Liver (tissue), 9 donors: ENCODE measurements around the gene OR2A5. TPM values are rescaled to one million over a fixed set of nuclear protein-coding genes. Genes with fewer than 3 reads are reported as not detected.

Source experiments
- DNase-seq: peaks from one replicate; pipeline ENCODE4 v3.0.0-alpha.2; 2017; ENCODE audit warnings: low spot score
- H3K27ac ChIP-seq, 2 donors: one replicate each; pipeline ENCODE4 v1.7.0; 2013; ENCODE audit warnings: inconsistent platforms in 2 of 2, low read length in 2 of 2, control low read depth in 1 of 2, low read depth in 1 of 2, mild to moderate bottlenecking in 1 of 2
- H3K27me3 ChIP-seq, 4 donors: one replicate each; pipeline versions ENCODE4 v1.6.1 to v1.7.0; 2013; ENCODE audit warnings: low read length in 3 of 4, inconsistent platforms in 1 of 4, mild to moderate bottlenecking in 1 of 4, moderate library complexity in 1 of 4; ENCODE audit not compliant: control insufficient read depth in 4 of 4, insufficient read depth in 4 of 4
- H3K36me3 ChIP-seq, 4 donors: one replicate each; pipeline versions ENCODE4 v1.6.1 to v1.7.0; 2013; ENCODE audit warnings: low read length in 3 of 4, mild to moderate bottlenecking in 3 of 4, low read depth in 1 of 4, moderate library complexity in 1 of 4; ENCODE audit not compliant: control insufficient read depth in 4 of 4, insufficient read depth in 3 of 4
- H3K4me1 ChIP-seq, 4 donors: one replicate each; pipeline versions ENCODE4 v1.6.1 to v1.7.0; 2013; ENCODE audit warnings: low read length in 3 of 4, mild to moderate bottlenecking in 3 of 4, moderate library complexity in 1 of 4; ENCODE audit not compliant: control insufficient read depth in 4 of 4, insufficient read depth in 4 of 4
- H3K4me3 ChIP-seq, 3 donors: one replicate each; pipeline versions ENCODE4 v1.6.1 to v1.7.0; 2013; ENCODE audit warnings: low read length in 3 of 3, control low read depth in 1 of 3, low read depth in 1 of 3, mild to moderate bottlenecking in 1 of 3
- H3K9ac ChIP-seq, 2 donors: one replicate each; pipeline ENCODE4 v1.7.0; 2013; ENCODE audit warnings: low read length in 2 of 2, mild to moderate bottlenecking in 2 of 2, moderate library complexity in 2 of 2, control low read depth in 1 of 2, low read depth in 1 of 2
- H3K9me3 ChIP-seq, 4 donors: one replicate each; pipeline versions ENCODE4 v1.6.1 to v1.7.0; 2013; ENCODE audit warnings: low read length in 3 of 4; ENCODE audit not compliant: control insufficient read depth in 4 of 4
- ATF3 ChIP-seq: IDR thresholded peaks from 2 replicates; pipeline ENCODE4 v1.6.1; 2016; ENCODE audit warnings: antibody characterized with exemption
- CTCF ChIP-seq: fragments of 150-350 bp; IDR thresholded peaks from 2 replicates; pipeline ENCODE4 v1.5.1; 2017; ENCODE audit warnings: improper control_type of control experiment, low read depth, low read length; ENCODE audit not compliant: missing input control
- EGR1 ChIP-seq, 2 donors: IDR thresholded peaks; 2 replicates each; pipeline ENCODE4 v1.6.1; 2016 to 2018; ENCODE audit warnings: antibody characterized with exemption in 2 of 2, low read depth in 2 of 2
- FOXA1 ChIP-seq: IDR thresholded peaks from 2 replicates; pipeline ENCODE4 v1.6.1; 2016; ENCODE audit warnings: antibody characterized with exemption
- FOXA2 ChIP-seq: IDR thresholded peaks from 2 replicates; pipeline ENCODE4 v1.6.1; 2016; ENCODE audit warnings: antibody characterized with exemption
- GABPA ChIP-seq, 2 donors: IDR thresholded peaks in 1 of 2; conservative IDR thresholded peaks in 1 of 2; 2 replicates each; pipeline ENCODE4 v1.6.1; 2016; ENCODE audit warnings: antibody characterized with exemption in 2 of 2, mild to moderate bottlenecking in 1 of 2, moderate library complexity in 1 of 2
- HNF4A ChIP-seq, 2 donors: conservative IDR thresholded peaks; 2 replicates each; pipeline ENCODE4 v1.6.1; 2016; ENCODE audit warnings: antibody characterized with exemption in 2 of 2, mild to moderate bottlenecking in 2 of 2
- JUND ChIP-seq, 2 donors: IDR thresholded peaks; 2 replicates each; pipeline ENCODE4 v1.6.1; 2016; ENCODE audit warnings: antibody characterized with exemption in 2 of 2
- MAX ChIP-seq: IDR thresholded peaks from 2 replicates; pipeline ENCODE4 v1.6.1; 2016; ENCODE audit warnings: antibody characterized with exemption
- NR2F2 ChIP-seq: IDR thresholded peaks from 2 replicates; pipeline ENCODE4 v1.6.1; 2016; ENCODE audit warnings: antibody characterized with exemption
- RAD21 ChIP-seq, 2 donors: IDR thresholded peaks; 2 replicates each; pipeline ENCODE4 v1.6.1; 2016; ENCODE audit warnings: antibody characterized with exemption in 2 of 2, mild to moderate bottlenecking in 2 of 2
- REST ChIP-seq: IDR thresholded peaks from 2 replicates; pipeline ENCODE4 v1.6.1; 2016; ENCODE audit warnings: antibody characterized with exemption, mild to moderate bottlenecking
- RXRA ChIP-seq, 2 donors: IDR thresholded peaks; 2 replicates each; pipeline ENCODE4 v1.6.1; 2017 to 2018; ENCODE audit warnings: antibody characterized with exemption in 2 of 2, mild to moderate bottlenecking in 1 of 2
- SP1 ChIP-seq: IDR thresholded peaks from 2 replicates; pipeline ENCODE4 v1.6.1; 2018; ENCODE audit warnings: antibody characterized with exemption, mild to moderate bottlenecking
- TAF1 ChIP-seq: conservative IDR thresholded peaks from 2 replicates; pipeline ENCODE4 v1.6.1; 2016; ENCODE audit warnings: antibody characterized with exemption, mild to moderate bottlenecking
- YY1 ChIP-seq: IDR thresholded peaks from 2 replicates; pipeline ENCODE4 v1.6.1; 2016; ENCODE audit warnings: antibody characterized with exemption, mild to moderate bottlenecking
- ZBTB33 ChIP-seq: IDR thresholded peaks from 2 replicates; pipeline ENCODE4 v1.6.1; 2016; ENCODE audit warnings: antibody characterized with exemption
- WGBS: extraction: QIAGEN DNeasy Blood & Tissue Kit; methylation state at CpG from one replicate; pipeline ENCODE4 v1.1.7; 2013; 5-methylcytosine and 5-hydroxymethylcytosine counted together
- polyA plus RNA-seq, 2 donors: library from polyadenylated mRNA; stranded (reverse) in 1 of 2; unstranded in 1 of 2; fragments of 200-250 nt in 1 of 2; fragments of >200 nt in 1 of 2; fragmentation: Nextera tagmentation in 1 of 2; extraction: Ambion mirVana in 1 of 2; gene quantifications; one replicate each; pipeline versions ENCODE4 v1.2.1 to v1.2.3, GENCODE V29; 2013 to 2015
- total RNA-seq, 2 donors: library from RNA; depleted of rRNA; stranded (reverse); fragments of >200 nt; gene quantifications; one replicate each; pipeline ENCODE4 v1.2.3, GENCODE V29; 2014
- donor health status: healthy.
- donor health status: healthy.
- donor health status: healthy.
- donor health status: healthy.
- donor health status: healthy.

Gene OR2A5
- total and polyA plus RNA-seq, 4 donors: 0.28 TPM; not detected in 3

GRCh38 chr7:144032985-144033709, 15.6 kb upstream of the OR2A5 start:
- Histone ChIP-seq H3K4me1 (no peaks in the 10 kb centered on the region), H3K27me3 (peaks cover 0 to 8% (median 0%) of the 10 kb centered on the region in 4 donors), H3K9ac (no peak overlapping the region), H3K36me3 (no peaks in the 10 kb centered on the region), H3K4me3 (no peak overlapping the region), H3K9me3 (no peaks in the 10 kb centered on the region), H3K27ac (no peak overlapping the region)
- no peak for DNase-seq
- WGBS: 80% methylated on average over 1 of the region's 1 CpG
- TF ChIP-seq SP1 (no peak), YY1 (no peak), NR2F2 (no peak), REST (no peak), HNF4A (conservative IDR thresholded peaks at IDR 0.05) (no peak), FOXA2 (no peak), TAF1 (no peak), RAD21 (IDR thresholded peaks at IDR 0.05) (no peak), ATF3 (no peak), ZBTB33 (no peak), JUND (IDR thresholded peaks at IDR 0.05) (no peak), EGR1 (IDR thresholded peaks at IDR 0.05; ENCODE audit: low read depth in 2 of 2) (no peak), CTCF (no peak), RXRA (IDR thresholded peaks at IDR 0.05) (no peak), FOXA1 (no peak), MAX (no peak), GABPA (IDR thresholded peaks at IDR 0.05 in 1 of 2, conservative IDR thresholded peaks at IDR 0.05 in 1 of 2) (no peak)
